Body of pancreas (tissue), 4 donors: ENCODE measurements around the gene GID8. TPM values are rescaled to one million over a fixed set of nuclear protein-coding genes. Genes with fewer than 3 reads are reported as not detected.
A peak's percentile ranks its signal among the peaks of the same experiment; 100 is the strongest.

Source experiments
- ATAC-seq: fragments of 150-250 bp; one replicate; pipeline ENCODE4 v1.9.1; 2016
- DNase-seq, 4 donors: peaks; one replicate each; pipeline ENCODE4 v3.0.0-alpha.2; 2019
- H3K27ac ChIP-seq, 4 donors: fragments of 200-600 bp; sonication (generic); 1 replicate in 3 of 4; 2 replicates in 1 of 4; pipeline versions ENCODE4 v1.5.1 to v1.6.1; 2016 to 2019; ENCODE audit warnings: mild to moderate bottlenecking in 1 of 4, mixed read lengths in 1 of 4, moderate library complexity in 1 of 4
- H3K27me3 ChIP-seq, 2 donors: fragments of 200-600 bp; sonication (generic); one replicate each; pipeline ENCODE4 v1.6.0; 2016; ENCODE audit warnings: mild to moderate bottlenecking in 1 of 2
- H3K36me3 ChIP-seq, 2 donors: fragments of 200-600 bp; sonication (generic); replicated peaks in 1 of 2; 2 replicates each; pipeline ENCODE4 v1.5.1; 2016; ENCODE audit warnings: low read depth in 2 of 2; ENCODE audit not compliant: insufficient read depth in 1 of 2
- H3K4me1 ChIP-seq: fragments of 200-600 bp; sonication (generic); one replicate; pipeline ENCODE4 v1.6.0; 2016
- H3K4me3 ChIP-seq, 2 donors: fragments of 200-600 bp; sonication (generic); 1 replicate in 1 of 2; 2 replicates in 1 of 2; pipeline ENCODE4 v1.5.1; 2016 to 2019
- H3K9me3 ChIP-seq, 3 donors: fragments of 200-600 bp; sonication (generic); 1 replicate in 2 of 3; 2 replicates in 1 of 3; pipeline ENCODE4 v1.5.1; 2016
- CTCF ChIP-seq, 7 experiments: fragments of 450-650 bp in 4 of 7; fragments of 200-600 bp in 3 of 7; sonication (generic) in 3 of 7; IDR thresholded peaks; one replicate each; pipeline ENCODE4 v1.5.1; 2016 to 2019; ENCODE audit warnings: antibody characterized with exemption in 7 of 7
- POLR2A ChIP-seq, 3 donors: fragments of 450-650 bp; IDR thresholded peaks; one replicate each; pipeline ENCODE4 v1.6.1; 2016; ENCODE audit warnings: antibody characterized with exemption in 3 of 3, mild to moderate bottlenecking in 2 of 3
- WGBS, 2 donors: methylation state at CpG; one replicate each; pipeline ENCODE4 v1.1.5; 2017; 5-methylcytosine and 5-hydroxymethylcytosine counted together
- intact Hi-C: fragments of 100-400 bp; cut with DNase I; formaldehyde crosslinking; loops from one replicate; pipeline ENCODE4 v1.15.1; 2023
- total RNA-seq, 2 donors: library from RNA; depleted of rRNA; stranded (reverse); fragments of >200 nt; gene quantifications; one replicate each; pipeline ENCODE4 v1.1.0, GENCODE V29; 2016

Gene GID8
- total RNA-seq, 2 donors from 2014 or later, result 26.2 to 29.7 TPM

- DNase-seq, result no peak
- Histone ChIP-seq H3K27ac (no peak overlapping the region), H3K4me1 (peaks cover 29% of the 10 kb centered on the region), H3K9me3 (no peaks in the 10 kb centered on the region), H3K36me3 (peaks cover 11 to 14% of the 10 kb centered on the region in 2 donors), H3K27me3 (no peaks in the 10 kb centered on the region), H3K4me3 (no peak overlapping the region)
- WGBS, 2 donors, result 64 to 75% methylated on average over 16 of the region's 16 CpGs
- ATAC-seq, result no peak
- intact Hi-C loops, result loop anchor here (10.0 kb wide), 1 partner anchor 106 kb away; the partner anchor contains the start of gene BHLHE23
- TF ChIP-seq POLR2A (IDR thresholded peaks at IDR 0.05) (no peak), CTCF (IDR thresholded peaks at IDR 0.05) (no peak)
Observed at GRCh38 chr20:62898093-62898964, 39.6 kb upstream of the GID8 start.

GRCh38 chr20:62898970-62899632 lies 38.8 kb upstream of the GID8 start:
- intact Hi-C loops, result loop anchor here (10.0 kb wide), 1 partner anchor 106 kb away; the partner anchor contains the start of gene BHLHE23
- no peak for ATAC-seq
- peaks cover 4 to 12% of the 10 kb centered on the region in 2 donors for H3K36me3 ChIP-seq

GRCh38 chr20:62899633-62900051 lies 38.3 kb upstream of the GID8 start:
- H3K27me3 ChIP-seq, result no peaks in the 10 kb centered on the region
- intact Hi-C loops, result loop anchor here (10.0 kb wide), 1 partner anchor 105 kb away; the partner anchor contains the start of gene BHLHE23
- H3K4me3 ChIP-seq, result no peak overlapping the region
- DNase-seq (peak in 1 of 4 donors; percentile 41), ATAC-seq (peak; percentile 28)
- WGBS, 2 donors, result 3 to 4% methylated on average over 6 of the region's 6 CpGs
- TF ChIP-seq CTCF (IDR thresholded peaks at IDR 0.05), result peak in 2 of 7 experiments; percentile 9 to 16
- no peak for TF ChIP-seq POLR2A (IDR thresholded peaks at IDR 0.05)
- H3K4me1 ChIP-seq, result peaks cover 29% of the 10 kb centered on the region
- no peaks in the 10 kb centered on the region for H3K9me3 ChIP-seq
- H3K27ac ChIP-seq, result peak overlapping the region in 1 of 4 donors; percentile 69
- H3K36me3 ChIP-seq, result peaks cover 0 to 10% of the 10 kb centered on the region in 2 donors

More at GRCh38 chr20:62898970-62899632, 38.8 kb upstream of the GID8 start:
- Histone ChIP-seq H3K4me3 (no peak overlapping the region), H3K27me3 (no peaks in the 10 kb centered on the region), H3K27ac (no peak overlapping the region), H3K9me3 (no peaks in the 10 kb centered on the region), H3K4me1 (peaks cover 29% of the 10 kb centered on the region)
- no peak for DNase-seq
- WGBS, 2 donors, result 29 to 32% methylated on average over 16 of the region's 16 CpGs
- TF ChIP-seq POLR2A (IDR thresholded peaks at IDR 0.05) (no peak), CTCF (IDR thresholded peaks at IDR 0.05) (no peak)

GRCh38 chr20:62900052-62900691 lies 37.8 kb upstream of the GID8 start:
- WGBS, 2 donors, result 0 to 5% methylated on average over 2 to 11 of the region's 11 CpGs
- H3K4me3 ChIP-seq, result no peak overlapping the region
- intact Hi-C loops, result no loop called here

More at GRCh38 chr20:62900052-62900691, 37.8 kb upstream of the GID8 start:
- ATAC-seq, result peak; percentile 90
- Histone ChIP-seq H3K27me3 (no peaks in the 10 kb centered on the region), H3K4me1 (peaks cover 29% of the 10 kb centered on the region), H3K9me3 (no peaks in the 10 kb centered on the region), H3K27ac (peak overlapping the region; percentile 62 to 80 (median 74)), H3K36me3 (peaks cover 5 to 15% of the 10 kb centered on the region in 2 donors)
- TF ChIP-seq CTCF (IDR thresholded peaks at IDR 0.05) (peak; percentile 83 to 93 (median 88)), POLR2A (IDR thresholded peaks at IDR 0.05) (peak in 1 of 3 donors; percentile 29)
- peak; percentile 72 to 75 (median 75) for DNase-seq
